B cell (primary cell): ENCODE data around the gene RC3H2.

Source experiments
- CTCF ChIP-seq: fragments of 200-600 bp; IDR thresholded peaks from one replicate; pipeline ENCODE4 v1.8.0; 2022; ENCODE audit warnings: antibody characterized with exemption, mild to moderate bottlenecking
- EZH2 ChIP-seq: IDR thresholded peaks from 2 replicates; pipeline ENCODE4 v1.6.1; 2012; ENCODE audit warnings: borderline replicate concordance, low read depth, mild to moderate bottlenecking, moderate library complexity, low read length; ENCODE audit not compliant: insufficient read depth, poor library complexity, severe bottlenecking

GRCh38 chr9:122819326-122819725, 85.8 kb downstream of the RC3H2 start:
- TF ChIP-seq CTCF (no peak), EZH2 (no peak)
